ENCODE data around the gene TMEM44.
"Not testable (repeated sequence)": the region's sequence is repeated elsewhere in the genome, so short reads cannot be mapped to it uniquely, and the experiment has no call there.

Gene TMEM44

GRCh38 chr3:194554473-194555123, 78.6 kb downstream of the TMEM44 start:
- no peak for DNase-seq

- no peak for DNase-seq
These were observed 80.8 kb downstream of the TMEM44 start for GRCh38 chr3:194552327-194552949.

GRCh38 chr3:194549853-194550252, 83.4 kb downstream of the TMEM44 start:
- no peak for DNase-seq

- DNase-seq: no peak
These were observed 84.6 kb downstream of the TMEM44 start for GRCh38 chr3:194548346-194549321.

GRCh38 chr3:194547042-194547441, 86.2 kb downstream of the TMEM44 start:
- no peak for DNase-seq

GRCh38 chr3:194545538-194545937, 87.7 kb downstream of the TMEM44 start:
- not testable (repeated sequence) for DNase-seq

- no peak for DNase-seq
These were observed 89.7 kb downstream of the TMEM44 start for GRCh38 chr3:194543550-194543949.

GRCh38 chr3:194541483-194541882, 91.7 kb downstream of the TMEM44 start:
- no peak for DNase-seq

GRCh38 chr3:194540274-194540905, 92.8 kb downstream of the TMEM44 start:
- peak; percentile 23 to 26 for DNase-seq

- no peak for DNase-seq
These were observed 93.7 kb downstream of the TMEM44 start for GRCh38 chr3:194539498-194539897.

- no peak for DNase-seq
These were observed 95.4 kb downstream of the TMEM44 start for GRCh38 chr3:194537732-194538247.
